SK-N-SH treated with all-trans-retinoic acid at 6 μM for 48 hours (cell line): ENCODE data around the gene TLE1.

Experiments used
- ATAC-seq: fragments of 200-7000 bp; cut with Tn5 transposase; 3 replicates; pipeline ENCODE4 v1.9.1; 2020; ENCODE audit warnings: mild to moderate bottlenecking, moderate library complexity
- ARNTL ChIP-seq: fragments of 450-650 bp; formaldehyde crosslinking; IDR thresholded peaks from 2 replicates; pipeline ENCODE4 v1.5.0; 2020; ENCODE audit warnings: low read depth, mild to moderate bottlenecking, moderate library complexity, borderline replicate concordance
- BACH2 ChIP-seq: fragments of 250-450 bp; sonication (Bioruptor Pico); IDR thresholded peaks from 2 replicates; pipeline ENCODE4 v1.9.0; 2021; ENCODE audit warnings: mild to moderate bottlenecking, borderline replicate concordance
- CSDC2 ChIP-seq: fragments of 250-450 bp; sonication (Bioruptor Pico); IDR thresholded peaks from 2 replicates; pipeline ENCODE4 v1.5.0; 2020; ENCODE audit warnings: mild to moderate bottlenecking, moderate library complexity
- GLIS3 ChIP-seq: fragments of 250-450 bp; sonication (Bioruptor Pico); IDR thresholded peaks from 2 replicates; pipeline ENCODE4 v1.5.0; 2020; ENCODE audit warnings: mild to moderate bottlenecking, moderate library complexity
- ISL1 ChIP-seq: fragments of 250-450 bp; sonication (Bioruptor Pico); IDR thresholded peaks from 2 replicates; pipeline ENCODE4 v2.1.2; 2022; ENCODE audit warnings: mild to moderate bottlenecking, moderate library complexity
- PATZ1 ChIP-seq: fragments of 250-450 bp; sonication (Bioruptor Pico); IDR thresholded peaks from 2 replicates; pipeline ENCODE4 v1.8.0; 2020; ENCODE audit warnings: mild to moderate bottlenecking, moderate library complexity, borderline replicate concordance
- POU6F1 ChIP-seq: fragments of 250-450 bp; sonication (Bioruptor Pico); IDR thresholded peaks from 2 replicates; pipeline ENCODE4 v1.8.0; 2021; ENCODE audit warnings: low read depth, mild to moderate bottlenecking, moderate library complexity, borderline replicate concordance
- PPARA ChIP-seq: fragments of 250-450 bp; sonication (Bioruptor Pico); IDR thresholded peaks from 2 replicates; pipeline ENCODE4 v1.5.0; 2020; ENCODE audit warnings: mild to moderate bottlenecking, borderline replicate concordance
- RARB ChIP-seq: fragments of 250-450 bp; sonication (Bioruptor Pico); IDR thresholded peaks from 2 replicates; pipeline ENCODE4 v1.8.0; 2021; ENCODE audit warnings: mild to moderate bottlenecking, moderate library complexity
- SNAI2 ChIP-seq: fragments of 250-450 bp; sonication (Bioruptor Pico); IDR thresholded peaks from 2 replicates; pipeline ENCODE4 v1.5.0; 2020; ENCODE audit warnings: mild to moderate bottlenecking, moderate library complexity
- TOX ChIP-seq: fragments of 250-450 bp; sonication (Bioruptor Pico); IDR thresholded peaks from 2 replicates; pipeline ENCODE4 v1.8.0; 2021; ENCODE audit warnings: mild to moderate bottlenecking, moderate library complexity, borderline replicate concordance
- ZFP3 ChIP-seq: fragments of 250-450 bp; sonication (Bioruptor Pico); IDR thresholded peaks from 2 replicates; pipeline ENCODE4 v1.5.0; 2020; ENCODE audit warnings: mild to moderate bottlenecking, moderate library complexity
- ZFP30 ChIP-seq: fragments of 450-650 bp; formaldehyde crosslinking; IDR thresholded peaks from 2 replicates; pipeline ENCODE4 v1.5.0; 2022; ENCODE audit warnings: mild to moderate bottlenecking, moderate library complexity
- ZNF565 ChIP-seq: fragments of 450-650 bp; formaldehyde crosslinking; conservative IDR thresholded peaks from 2 replicates; pipeline ENCODE4 v1.5.0; 2020; ENCODE audit warnings: low read depth, mild to moderate bottlenecking, moderate library complexity
- TF ChIP-seq, protein P1 (sequence below): fragments of 250-450 bp; sonication (Bioruptor Pico); IDR thresholded peaks from 2 replicates; pipeline ENCODE4 v1.5.1; 2021; ENCODE audit warnings: mild to moderate bottlenecking, moderate library complexity
- TF ChIP-seq, protein P2 (sequence below): fragments of 250-450 bp; sonication (Bioruptor Pico); IDR thresholded peaks from 2 replicates; pipeline ENCODE4 v1.5.1; 2020; ENCODE audit warnings: low read depth, mild to moderate bottlenecking, moderate library complexity
- TF ChIP-seq, protein P3 (sequence below): fragments of 250-450 bp; sonication (Bioruptor Pico); IDR thresholded peaks from 2 replicates; pipeline ENCODE4 v1.5.0; 2020; ENCODE audit warnings: mild to moderate bottlenecking, moderate library complexity

The TLE1 gene

GRCh38 chr9:81685763-81686613 lies 3.4 kb downstream of the TLE1 start:
- ATAC-seq = no peak

DNA sequence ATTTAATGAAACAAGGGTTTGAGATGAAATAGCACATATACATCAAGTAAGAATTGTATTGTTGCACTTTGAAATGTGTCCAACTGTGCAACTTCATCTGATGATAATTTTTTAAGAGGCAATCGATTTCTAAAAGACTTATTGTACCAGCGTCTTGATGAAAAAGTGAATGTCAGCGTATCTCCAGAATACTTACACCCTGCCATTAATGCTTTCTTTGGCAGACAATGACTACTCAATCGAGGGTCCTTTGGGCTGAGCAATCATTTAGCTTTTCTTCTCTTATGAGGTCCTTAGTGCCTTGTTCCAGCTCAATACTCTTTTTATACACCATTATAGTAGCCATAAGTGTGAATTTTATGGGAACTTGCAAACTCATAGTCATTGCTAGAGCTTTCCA lies 4.7 kb downstream of the TLE1 start:
- ATAC-seq = no peak
- no peak for TF ChIP-seq PATZ1 (CRISPR knock-in tag)

More at GRCh38 chr9:81685763-81686613, 3.4 kb downstream of the TLE1 start:
- TF ChIP-seq ARNTL (CRISPR knock-in tag) (no peak), GLIS3 (no peak)

GRCh38 chr9:81683704-81684103 lies 5.6 kb downstream of the TLE1 start:
- TF ChIP-seq ARNTL (CRISPR knock-in tag) (no peak), BACH2 (CRISPR knock-in tag) (no peak), ZFP30 (CRISPR knock-in tag) (no peak)
- TF ChIP-seq, protein P1, sequence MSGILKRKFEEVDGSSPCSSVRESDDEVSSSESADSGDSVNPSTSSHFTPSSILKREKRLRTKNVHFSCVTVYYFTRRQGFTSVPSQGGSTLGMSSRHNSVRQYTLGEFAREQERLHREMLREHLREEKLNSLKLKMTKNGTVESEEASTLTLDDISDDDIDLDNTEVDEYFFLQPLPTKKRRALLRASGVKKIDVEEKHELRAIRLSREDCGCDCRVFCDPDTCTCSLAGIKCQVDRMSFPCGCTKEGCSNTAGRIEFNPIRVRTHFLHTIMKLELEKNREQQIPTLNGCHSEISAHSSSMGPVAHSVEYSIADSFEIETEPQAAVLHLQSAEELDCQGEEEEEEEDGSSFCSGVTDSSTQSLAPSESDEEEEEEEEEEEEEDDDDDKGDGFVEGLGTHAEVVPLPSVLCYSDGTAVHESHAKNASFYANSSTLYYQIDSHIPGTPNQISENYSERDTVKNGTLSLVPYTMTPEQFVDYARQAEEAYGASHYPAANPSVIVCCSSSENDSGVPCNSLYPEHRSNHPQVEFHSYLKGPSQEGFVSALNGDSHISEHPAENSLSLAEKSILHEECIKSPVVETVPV = no peak

GRCh38 chr9:81683238-81683637 lies 6.1 kb downstream of the TLE1 start:
- TF ChIP-seq, protein P1 = no peak
- no peak for TF ChIP-seq CSDC2
- TF ChIP-seq ZFP30 (CRISPR knock-in tag) = no peak
- TF ChIP-seq ARNTL (CRISPR knock-in tag) = no peak
- TF ChIP-seq SNAI2 (CRISPR knock-in tag) = no peak
- TF ChIP-seq GLIS3 = no peak
- TF ChIP-seq, all 23 proteins: peak for 0

More at GRCh38 chr9:81683704-81684103, 5.6 kb downstream of the TLE1 start:
- ATAC-seq = no peak

DNA sequence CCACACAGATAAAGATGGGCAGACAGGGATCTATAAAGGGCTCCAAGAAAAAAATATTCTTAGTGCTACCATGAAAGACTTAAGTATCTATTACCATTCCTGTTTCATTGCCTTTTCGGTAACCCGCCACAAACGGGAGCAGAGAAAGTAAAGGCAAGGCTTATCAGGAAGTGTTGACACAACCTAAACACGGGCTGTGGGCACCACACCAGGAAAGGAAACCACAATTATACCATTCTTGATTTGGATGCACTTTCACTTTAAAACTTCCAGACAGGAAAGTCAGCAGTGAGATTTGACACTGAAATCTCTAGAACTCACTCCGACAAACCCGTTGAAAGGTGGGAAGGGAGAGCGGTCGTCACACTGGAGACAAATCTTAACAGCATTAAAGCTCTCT lies 6.5 kb downstream of the TLE1 start:
- no peak for ATAC-seq
- TF ChIP-seq ZFP3 = no peak
- TF ChIP-seq, protein P2, sequence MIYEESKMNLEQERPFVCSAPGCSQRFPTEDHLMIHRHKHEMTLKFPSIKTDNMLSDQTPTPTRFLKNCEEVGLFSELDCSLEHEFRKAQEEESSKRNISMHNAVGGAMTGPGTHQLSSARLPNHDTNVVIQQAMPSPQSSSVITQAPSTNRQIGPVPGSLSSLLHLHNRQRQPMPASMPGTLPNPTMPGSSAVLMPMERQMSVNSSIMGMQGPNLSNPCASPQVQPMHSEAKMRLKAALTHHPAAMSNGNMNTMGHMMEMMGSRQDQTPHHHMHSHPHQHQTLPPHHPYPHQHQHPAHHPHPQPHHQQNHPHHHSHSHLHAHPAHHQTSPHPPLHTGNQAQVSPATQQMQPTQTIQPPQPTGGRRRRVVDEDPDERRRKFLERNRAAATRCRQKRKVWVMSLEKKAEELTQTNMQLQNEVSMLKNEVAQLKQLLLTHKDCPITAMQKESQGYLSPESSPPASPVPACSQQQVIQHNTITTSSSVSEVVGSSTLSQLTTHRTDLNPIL (CRISPR knock-in tag) = no peak
- TF ChIP-seq ISL1 = no peak
- TF ChIP-seq ZFP30 (CRISPR knock-in tag) = no peak
- TF ChIP-seq POU6F1 (CRISPR knock-in tag) = no peak
- no peak for TF ChIP-seq BACH2 (CRISPR knock-in tag)
- TF ChIP-seq TOX (CRISPR knock-in tag) = no peak
- TF ChIP-seq GLIS3 = no peak
- TF ChIP-seq ZNF565 = no peak
- TF ChIP-seq SNAI2 (CRISPR knock-in tag) = no peak
- no peak for TF ChIP-seq PPARA
- TF ChIP-seq, protein P1 = no peak
- no peak for TF ChIP-seq RARB (CRISPR knock-in tag)
- no peak for TF ChIP-seq ARNTL (CRISPR knock-in tag)
- no peak for TF ChIP-seq CSDC2
- TF ChIP-seq, protein P3, sequence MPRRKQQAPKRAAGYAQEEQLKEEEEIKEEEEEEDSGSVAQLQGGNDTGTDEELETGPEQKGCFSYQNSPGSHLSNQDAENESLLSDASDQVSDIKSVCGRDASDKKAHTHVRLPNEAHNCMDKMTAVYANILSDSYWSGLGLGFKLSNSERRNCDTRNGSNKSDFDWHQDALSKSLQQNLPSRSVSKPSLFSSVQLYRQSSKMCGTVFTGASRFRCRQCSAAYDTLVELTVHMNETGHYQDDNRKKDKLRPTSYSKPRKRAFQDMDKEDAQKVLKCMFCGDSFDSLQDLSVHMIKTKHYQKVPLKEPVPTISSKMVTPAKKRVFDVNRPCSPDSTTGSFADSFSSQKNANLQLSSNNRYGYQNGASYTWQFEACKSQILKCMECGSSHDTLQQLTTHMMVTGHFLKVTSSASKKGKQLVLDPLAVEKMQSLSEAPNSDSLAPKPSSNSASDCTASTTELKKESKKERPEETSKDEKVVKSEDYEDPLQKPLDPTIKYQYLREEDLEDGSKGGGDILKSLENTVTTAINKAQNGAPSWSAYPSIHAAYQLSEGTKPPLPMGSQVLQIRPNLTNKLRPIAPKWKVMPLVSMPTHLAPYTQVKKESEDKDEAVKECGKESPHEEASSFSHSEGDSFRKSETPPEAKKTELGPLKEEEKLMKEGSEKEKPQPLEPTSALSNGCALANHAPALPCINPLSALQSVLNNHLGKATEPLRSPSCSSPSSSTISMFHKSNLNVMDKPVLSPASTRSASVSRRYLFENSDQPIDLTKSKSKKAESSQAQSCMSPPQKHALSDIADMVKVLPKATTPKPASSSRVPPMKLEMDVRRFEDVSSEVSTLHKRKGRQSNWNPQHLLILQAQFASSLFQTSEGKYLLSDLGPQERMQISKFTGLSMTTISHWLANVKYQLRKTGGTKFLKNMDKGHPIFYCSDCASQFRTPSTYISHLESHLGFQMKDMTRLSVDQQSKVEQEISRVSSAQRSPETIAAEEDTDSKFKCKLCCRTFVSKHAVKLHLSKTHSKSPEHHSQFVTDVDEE (CRISPR knock-in tag) = no peak

More at GRCh38 chr9:81683238-81683637, 6.1 kb downstream of the TLE1 start:
- no peak for ATAC-seq
